ENCODE data around the gene YY1. TPM values are rescaled to one million over a fixed set of nuclear protein-coding genes. Genes with fewer than 3 reads are reported as not detected.
A peak's percentile ranks its signal among the peaks of the same experiment; 100 is the strongest.

The YY1 gene
- total and polyA plus RNA-seq, 2 donors from 2014 or later: 34.2 to 60.4 TPM

- Histone ChIP-seq H3K27ac (ENCODE audit: low read depth in 2 of 2, low read length in 2 of 2) (peak overlapping the region; percentile 38 to 72), H3K27me3 (ENCODE audit: control insufficient read depth, insufficient read depth, low read length) (no peaks in the 10 kb centered on the region), H3K4me3 (ENCODE audit: low read length in 3 of 3) (no peak overlapping the region), H3K4me1 (ENCODE audit: control insufficient read depth in 2 of 3, insufficient read depth in 2 of 3, low read depth in 1 of 3, low read length in 3 of 3) (no peaks in the 10 kb centered on the region), H3K9me3 (ENCODE audit: control insufficient read depth in 2 of 3, insufficient read depth in 1 of 3, low read length in 3 of 3) (no peaks in the 10 kb centered on the region), H3K36me3 (ENCODE audit: control insufficient read depth in 2 of 3, insufficient read depth in 3 of 3, low read length in 3 of 3) (no peaks in the 10 kb centered on the region), H3K9ac (ENCODE audit: low read length in 3 of 3) (no peak overlapping the region)
- FAIRE-seq (no peak), DNase-seq (peak in 4 of 5 donors; percentile 37 to 59 (median 47))
- intact Hi-C loops (cut with DNase I): no loop called here
- TF ChIP-seq CTCF (IDR thresholded peaks at IDR 0.05; ENCODE audit: borderline replicate concordance, extremely low read depth, insufficient read depth): no peak
Measured at GRCh38 chr14:100325231-100325632, 86.3 kb downstream of the YY1 start.

- H3K4me1 ChIP-seq (ENCODE audit: control insufficient read depth in 2 of 3, insufficient read depth in 2 of 3, low read depth in 1 of 3, low read length in 3 of 3): no peaks in the 10 kb centered on the region
- FAIRE-seq (no peak), DNase-seq (no peak)
- H3K4me3 ChIP-seq (ENCODE audit: low read length in 3 of 3): no peak overlapping the region
- H3K27me3 ChIP-seq (ENCODE audit: control insufficient read depth, insufficient read depth, low read length): no peaks in the 10 kb centered on the region
- H3K27ac ChIP-seq (ENCODE audit: low read depth in 2 of 2, low read length in 2 of 2): peak overlapping the region in 1 of 2 donors; percentile 30
- intact Hi-C loops (cut with DNase I): no loop called here
- no peaks in the 10 kb centered on the region for H3K9me3 ChIP-seq (ENCODE audit: control insufficient read depth in 2 of 3, insufficient read depth in 1 of 3, low read length in 3 of 3)
- H3K36me3 ChIP-seq (ENCODE audit: control insufficient read depth in 2 of 3, insufficient read depth in 3 of 3, low read length in 3 of 3): no peaks in the 10 kb centered on the region
- H3K9ac ChIP-seq (ENCODE audit: low read length in 3 of 3): no peak overlapping the region
- no peak for TF ChIP-seq CTCF (IDR thresholded peaks at IDR 0.05; ENCODE audit: borderline replicate concordance, extremely low read depth, insufficient read depth)
Measured at GRCh38 chr14:100325958-100326357, 87.0 kb downstream of the YY1 start.

- H3K36me3 ChIP-seq (ENCODE audit: control insufficient read depth in 2 of 3, insufficient read depth in 3 of 3, low read length in 3 of 3): no peaks in the 10 kb centered on the region
- no peaks in the 10 kb centered on the region for H3K9me3 ChIP-seq (ENCODE audit: control insufficient read depth in 2 of 3, insufficient read depth in 1 of 3, low read length in 3 of 3)
- no peak overlapping the region for H3K4me3 ChIP-seq (ENCODE audit: low read length in 3 of 3)
- no peak for TF ChIP-seq CTCF (IDR thresholded peaks at IDR 0.05; ENCODE audit: borderline replicate concordance, extremely low read depth, insufficient read depth)
- intact Hi-C loops (cut with DNase I): no loop called here
- H3K4me1 ChIP-seq (ENCODE audit: control insufficient read depth in 2 of 3, insufficient read depth in 2 of 3, low read depth in 1 of 3, low read length in 3 of 3): no peaks in the 10 kb centered on the region
- H3K9ac ChIP-seq (ENCODE audit: low read length in 3 of 3): no peak overlapping the region
- FAIRE-seq: no peak
- H3K27ac ChIP-seq (ENCODE audit: low read depth in 2 of 2, low read length in 2 of 2): no peak overlapping the region
- DNase-seq: no peak
- no peaks in the 10 kb centered on the region for H3K27me3 ChIP-seq (ENCODE audit: control insufficient read depth, insufficient read depth, low read length)
Measured at GRCh38 chr14:100327128-100327527, 88.2 kb downstream of the YY1 start.
